Right lobe of liver (tissue), 4 donors: ENCODE data around the gene HIF1A.
"Not testable (repeated sequence)": the region's sequence is repeated elsewhere in the genome, so short reads cannot be mapped to it uniquely, and the experiment has no call there.

ENCODE experiments used
- POLR2A ChIP-seq: fragments of 450-650 bp; IDR thresholded peaks from one replicate; pipeline ENCODE4 v1.6.1; 2017; ENCODE audit warnings: antibody characterized with exemption, mild to moderate bottlenecking
- TF ChIP-seq, protein P1 (sequence below), 4 donors: fragments of 200-600 bp in 3 of 4; fragments of 450-650 bp in 1 of 4; IDR thresholded peaks; one replicate each; pipeline versions ENCODE4 v1.5.1 to v1.8.0; 2016 to 2022; ENCODE audit warnings: antibody characterized with exemption in 4 of 4, mild to moderate bottlenecking in 2 of 4
- donor health status: DM: no; HTN: no; CAD: no.
- donor health status: DM: no; HTN: no; CAD: no.
- donor health status: DM: no; HTN: yes; CAD: no.

DNA sequence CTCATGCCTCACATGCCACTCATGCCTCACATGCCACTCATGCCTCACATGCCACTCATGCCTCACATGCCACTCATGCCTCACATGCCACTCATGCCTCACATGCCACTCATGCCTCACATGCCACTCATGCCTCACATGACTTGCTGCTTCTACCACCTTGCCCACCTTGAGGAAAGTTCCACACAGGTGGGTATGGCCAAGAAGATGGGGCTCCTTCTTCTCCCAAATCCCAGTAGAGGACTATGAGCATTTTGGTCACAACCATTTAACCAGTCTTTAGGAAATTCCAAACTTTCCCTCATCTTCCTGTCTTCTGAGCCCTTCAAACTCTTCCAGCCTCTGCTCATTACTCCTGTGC, 60.0 kb downstream of the HIF1A start:
- TF ChIP-seq, protein P1, sequence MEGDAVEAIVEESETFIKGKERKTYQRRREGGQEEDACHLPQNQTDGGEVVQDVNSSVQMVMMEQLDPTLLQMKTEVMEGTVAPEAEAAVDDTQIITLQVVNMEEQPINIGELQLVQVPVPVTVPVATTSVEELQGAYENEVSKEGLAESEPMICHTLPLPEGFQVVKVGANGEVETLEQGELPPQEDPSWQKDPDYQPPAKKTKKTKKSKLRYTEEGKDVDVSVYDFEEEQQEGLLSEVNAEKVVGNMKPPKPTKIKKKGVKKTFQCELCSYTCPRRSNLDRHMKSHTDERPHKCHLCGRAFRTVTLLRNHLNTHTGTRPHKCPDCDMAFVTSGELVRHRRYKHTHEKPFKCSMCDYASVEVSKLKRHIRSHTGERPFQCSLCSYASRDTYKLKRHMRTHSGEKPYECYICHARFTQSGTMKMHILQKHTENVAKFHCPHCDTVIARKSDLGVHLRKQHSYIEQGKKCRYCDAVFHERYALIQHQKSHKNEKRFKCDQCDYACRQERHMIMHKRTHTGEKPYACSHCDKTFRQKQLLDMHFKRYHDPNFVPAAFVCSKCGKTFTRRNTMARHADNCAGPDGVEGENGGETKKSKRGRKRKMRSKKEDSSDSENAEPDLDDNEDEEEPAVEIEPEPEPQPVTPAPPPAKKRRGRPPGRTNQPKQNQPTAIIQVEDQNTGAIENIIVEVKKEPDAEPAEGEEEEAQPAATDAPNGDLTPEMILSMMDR (IDR thresholded peaks at IDR 0.05) = not testable (repeated sequence)
- not testable (repeated sequence) for TF ChIP-seq POLR2A
